Ovary (tissue), 9 donors: ENCODE data around the gene GCNT4. TPM values are rescaled to one million over a fixed set of nuclear protein-coding genes. Genes with fewer than 3 reads are reported as not detected.

Experiments used
- DNase-seq, 5 donors: peaks; one replicate each; pipeline ENCODE4 v3.0.0-alpha.2; 2019 to 2020
- H3K27ac ChIP-seq, 2 donors: fragments of 200-600 bp; one replicate each; pipeline versions ENCODE4 v1.5.1 to v1.8.0; 2019 to 2022
- H3K27me3 ChIP-seq: fragments of 200-600 bp; one replicate; pipeline ENCODE4 v1.8.0; 2022
- H3K36me3 ChIP-seq: fragments of 200-600 bp; sonication (generic); one replicate; pipeline ENCODE4 v1.5.1; 2019
- H3K4me1 ChIP-seq: one replicate; pipeline ENCODE4 v1.8.1; 2013; ENCODE audit warnings: mild to moderate bottlenecking, moderate library complexity; ENCODE audit not compliant: insufficient read depth
- H3K4me3 ChIP-seq: fragments of 200-600 bp; sonication (generic); one replicate; pipeline ENCODE4 v1.5.1; 2017
- H3K9me3 ChIP-seq, 2 donors: fragments of 200-600 bp in 1 of 2; sonication (generic) in 1 of 2; one replicate each; pipeline versions ENCODE4 v1.5.1 to v1.8.1; 2013 to 2019; ENCODE audit warnings: mild to moderate bottlenecking in 1 of 2, moderate library complexity in 1 of 2
- CTCF ChIP-seq, 3 donors: fragments of 450-650 bp in 2 of 3; fragments of 200-600 bp in 1 of 3; IDR thresholded peaks; one replicate each; pipeline versions ENCODE4 v1.5.1 to v1.8.0; 2016 to 2022; ENCODE audit warnings: antibody characterized with exemption in 3 of 3, mild to moderate bottlenecking in 1 of 3
- EP300 ChIP-seq: sonication (generic); formaldehyde crosslinking; IDR thresholded peaks from one replicate; pipeline ENCODE4 v1.6.1; 2017; ENCODE audit warnings: antibody characterized with exemption
- POLR2A ChIP-seq: fragments of 450-650 bp; IDR thresholded peaks from one replicate; pipeline ENCODE4 v1.6.1; 2017; ENCODE audit warnings: antibody characterized with exemption, mild to moderate bottlenecking, moderate library complexity
- whole genome bisulfite sequencing, 3 donors: extraction: QIAGEN DNeasy Blood & Tissue Kit in 1 of 3; methylation state at CpG; one replicate each; pipeline versions ENCODE4 v1.1.5 to v1.1.7; 2013 to 2017; 5-methylcytosine and 5-hydroxymethylcytosine counted together
- intact Hi-C, 4 donors: fragments of 100-400 bp; cut with DNase I; formaldehyde crosslinking; loops; one replicate each; pipeline versions ENCODE4 v1.11.0 to v1.15.1; 2022 to 2023
- polyA plus RNA-seq, 2 donors: library from polyadenylated mRNA; stranded (reverse); fragments of 200-250 nt in 1 of 2; fragments of 350-450 nt in 1 of 2; fragmentation: Illumina TruSeq in 1 of 2; extraction: RNeasy Lipid Tissue Mini Kit (QIAGEN cat#74804) in 1 of 2; gene quantifications; one replicate each; pipeline ENCODE4 v1.2.3, GENCODE V29; 2013 to 2014
- total RNA-seq, 7 donors: library from RNA; depleted of rRNA in 2 of 7; stranded (reverse); fragments of >200 nt in 2 of 7; fragmentation: NEBNext Ultra II Directional in 3 of 7; extraction: Animal tissue kit (Norgen Biotek cat#: 25700) in 3 of 7; gene quantifications; one replicate each; pipeline versions ENCODE4 v1.1.0 to v1.2.4, GENCODE V29; 2016 to 2023
- donor health status: DM: no; HTN: no; CAD: no; lungs with moderate emphysema.
- donor health status: DM: no; HTN: no; CAD: no.
- donor health status: Bipolar disorder and iron deficiency.
- donor health status: DM: yes; HTN: yes; CAD: no.
- donor health status: DM: no; HTN: no; CAD: no.
- donor health status: DM: yes; HTN: yes; CAD: no.

The GCNT4 gene
- total and polyA plus RNA-seq, 9 donors, result 0.95 to 3.2 (median 1.9) TPM

- Histone ChIP-seq H3K4me3 (no peak overlapping the region), H3K36me3 (no peaks in the 10 kb centered on the region), H3K9me3 (no peaks in the 10 kb centered on the region), H3K4me1 (no peaks in the 10 kb centered on the region), H3K27ac (no peak overlapping the region), H3K27me3 (no peaks in the 10 kb centered on the region)
- DNase-seq, result no peak
- intact Hi-C loops, result no loop called here
- TF ChIP-seq EP300, result no peak
- TF ChIP-seq CTCF (IDR thresholded peaks at IDR 0.05), result no peak
- no peak for TF ChIP-seq POLR2A
Observed at GRCh38 chr5:75072061-75072460, 19.7 kb upstream of the GCNT4 start.

GRCh38 chr5:75071100-75071499 is 18.7 kb upstream of the GCNT4 start:
- H3K4me3 ChIP-seq, result no peak overlapping the region
- H3K9me3 ChIP-seq, result no peaks in the 10 kb centered on the region
- intact Hi-C loops, result no loop called here
- H3K4me1 ChIP-seq, result no peaks in the 10 kb centered on the region
- no peaks in the 10 kb centered on the region for H3K36me3 ChIP-seq
- no peaks in the 10 kb centered on the region for H3K27me3 ChIP-seq
- no peak for DNase-seq
- no peak overlapping the region for H3K27ac ChIP-seq
- TF ChIP-seq CTCF (IDR thresholded peaks at IDR 0.05) (no peak), POLR2A (no peak), EP300 (no peak)

- no peak for DNase-seq
- no peaks in the 10 kb centered on the region for H3K27me3 ChIP-seq
- no peak for TF ChIP-seq EP300
- TF ChIP-seq POLR2A, result no peak
- no peak for TF ChIP-seq CTCF (IDR thresholded peaks at IDR 0.05)
- 91 to 92% (median 92%) methylated on average over 3 of the region's 3 CpGs for WGBS, 3 donors
- H3K9me3 ChIP-seq, result no peaks in the 10 kb centered on the region
- intact Hi-C loops, result no loop called here
- no peak overlapping the region for H3K4me3 ChIP-seq
- no peak overlapping the region for H3K27ac ChIP-seq
- H3K36me3 ChIP-seq, result no peaks in the 10 kb centered on the region
- H3K4me1 ChIP-seq, result no peaks in the 10 kb centered on the region
Observed at GRCh38 chr5:75067434-75067833, 15.1 kb upstream of the GCNT4 start.

GRCh38 chr5:75062925-75063531 is 10.7 kb upstream of the GCNT4 start:
- TF ChIP-seq CTCF (IDR thresholded peaks at IDR 0.05) (no peak), EP300 (no peak), POLR2A (no peak)
- H3K27ac ChIP-seq, result no peak overlapping the region
- WGBS, 3 donors, result 69 to 80% (median 77%) methylated on average over 2 of the region's 2 CpGs
- no peaks in the 10 kb centered on the region for H3K27me3 ChIP-seq
- H3K36me3 ChIP-seq, result no peaks in the 10 kb centered on the region
- no peak for DNase-seq
- H3K4me1 ChIP-seq, result no peaks in the 10 kb centered on the region
- no peak overlapping the region for H3K4me3 ChIP-seq
- intact Hi-C loops, result no loop called here
- H3K9me3 ChIP-seq, result no peaks in the 10 kb centered on the region
